ENCODE data around the gene KRTAP10-3.

DNA sequence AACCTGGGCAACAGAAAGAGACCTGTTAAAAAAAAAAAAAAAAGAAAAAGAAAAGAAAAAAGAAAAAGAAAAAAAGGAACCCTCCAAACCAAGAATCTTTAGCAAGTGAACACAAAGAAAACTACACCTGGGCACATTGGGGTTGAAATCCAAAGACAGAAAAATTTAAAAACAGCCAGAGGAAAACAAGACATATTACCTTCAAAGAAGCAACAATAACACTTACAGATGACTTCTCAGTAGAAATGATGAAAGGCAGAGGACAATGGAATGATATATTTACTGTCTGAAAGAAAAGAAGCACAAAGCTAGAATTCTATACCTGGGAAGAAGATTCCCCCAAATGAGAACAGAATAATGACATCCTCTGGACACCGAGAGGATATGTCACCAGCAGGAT is 15.9 kb downstream of the KRTAP10-3 start:
- no peak for TF ChIP-seq POLR2AphosphoS2 (IDR thresholded peaks at IDR 0.05; ENCODE audit: low read depth, low read length)
- TF ChIP-seq SUZ12 (IDR thresholded peaks at IDR 0.05; ENCODE audit: low read depth, low read length): no peak
